SW 1271 (cell line): ENCODE measurements around the gene SULF2.

Experiments used
- DNase-seq, 2 experiments: peaks; one replicate each; lab custom pipeline; 2025; lab: John Stamatoyannopoulos, UW

Gene SULF2

GRCh38 chr20:47737923-47738322 is 47.4 kb downstream of the SULF2 start:
- DNase-seq: no peak

GRCh38 chr20:47736570-47737152 is 48.6 kb downstream of the SULF2 start:
- DNase-seq: no peak

GRCh38 chr20:47735412-47736400 is 49.6 kb downstream of the SULF2 start:
- DNase-seq: no peak

- DNase-seq: no peak
These were observed 50.4 kb downstream of the SULF2 start for GRCh38 chr20:47734870-47735269.

GRCh38 chr20:47733892-47734291 is 51.4 kb downstream of the SULF2 start:
- DNase-seq: no peak

GRCh38 chr20:47730744-47731143 is 54.5 kb downstream of the SULF2 start:
- no peak for DNase-seq

- no peak for DNase-seq
These were observed 55.8 kb downstream of the SULF2 start for GRCh38 chr20:47729472-47729871.

- DNase-seq: no peak
These were observed 57.3 kb downstream of the SULF2 start for GRCh38 chr20:47727909-47728361.

GRCh38 chr20:47727170-47727880 is 58.0 kb downstream of the SULF2 start:
- DNase-seq: no peak

- DNase-seq: no peak
These were observed 58.6 kb downstream of the SULF2 start for GRCh38 chr20:47726632-47727031.

- peak; percentile 31 to 78 for DNase-seq
These were observed 59.9 kb downstream of the SULF2 start for GRCh38 chr20:47725248-47725973.

- DNase-seq: no peak
These were observed 60.4 kb downstream of the SULF2 start for GRCh38 chr20:47724910-47725247.

GRCh38 chr20:47724396-47724795 is 60.9 kb downstream of the SULF2 start:
- no peak for DNase-seq

- DNase-seq: no peak
These were observed 62.0 kb downstream of the SULF2 start for GRCh38 chr20:47723322-47723721.

GRCh38 chr20:47720636-47721427 is 64.4 kb downstream of the SULF2 start:
- no peak for DNase-seq

GRCh38 chr20:47719625-47720024 is 65.7 kb downstream of the SULF2 start:
- no peak for DNase-seq

- no peak for DNase-seq
These were observed 66.1 kb downstream of the SULF2 start for GRCh38 chr20:47719211-47719610.

- DNase-seq: no peak
These were observed 66.9 kb downstream of the SULF2 start for GRCh38 chr20:47718398-47718797.

GRCh38 chr20:47717421-47717820 is 67.9 kb downstream of the SULF2 start:
- no peak for DNase-seq

GRCh38 chr20:47713878-47714450 is 71.3 kb downstream of the SULF2 start:
- DNase-seq: no peak

- no peak for DNase-seq
These were observed 72.1 kb downstream of the SULF2 start for GRCh38 chr20:47713163-47713562.
